GM18526 (cell line): ENCODE measurements around the gene ERCC6L.

Experiments used
- POLR2A ChIP-seq: IDR thresholded peaks from 3 replicates; pipeline ENCODE4 v1.6.1; 2011; ENCODE audit not compliant: insufficient read length; ENCODE audit errors: extremely low read depth

Gene ERCC6L

GRCh38 chrX:72238721-72239475 lies at the start of gene ERCC6L:
TSS of gene ERCC6L (minus strand) at chrX:72239027. CDS start at chrX:72238911, 116 bp downstream.
- TF ChIP-seq POLR2A: peak; percentile 73

- TF ChIP-seq POLR2A: no peak
These were observed 43.5 kb upstream of the ERCC6L start for GRCh38 chrX:72282302-72282701.

GRCh38 chrX:72280321-72280845 lies 41.6 kb upstream of the ERCC6L start:
- TF ChIP-seq POLR2A: no peak

GRCh38 chrX:72276478-72276953 lies 37.7 kb upstream of the ERCC6L start:
- TF ChIP-seq POLR2A: no peak

- no peak for TF ChIP-seq POLR2A
These were observed 35.7 kb upstream of the ERCC6L start for GRCh38 chrX:72274526-72274925.

GRCh38 chrX:72273718-72274117 lies 34.9 kb upstream of the ERCC6L start:
- no peak for TF ChIP-seq POLR2A

GRCh38 chrX:72272868-72273267 lies 34.0 kb upstream of the ERCC6L start:
- TF ChIP-seq POLR2A: no peak

GRCh38 chrX:72271812-72272211 lies 33.0 kb upstream of the ERCC6L start:
- TF ChIP-seq POLR2A: no peak

- no peak for TF ChIP-seq POLR2A
These were observed 32.4 kb upstream of the ERCC6L start for GRCh38 chrX:72271091-72271788.

GRCh38 chrX:72270316-72270866 lies 31.6 kb upstream of the ERCC6L start:
- TF ChIP-seq POLR2A: no peak

GRCh38 chrX:72269671-72270251 lies 30.9 kb upstream of the ERCC6L start:
- TF ChIP-seq POLR2A: no peak

GRCh38 chrX:72268597-72269365 lies 30.0 kb upstream of the ERCC6L start:
- no peak for TF ChIP-seq POLR2A

- TF ChIP-seq POLR2A: no peak
These were observed 26.4 kb upstream of the ERCC6L start for GRCh38 chrX:72265263-72265662.

GRCh38 chrX:72262077-72262476 lies 23.2 kb upstream of the ERCC6L start:
- no peak for TF ChIP-seq POLR2A

- no peak for TF ChIP-seq POLR2A
These were observed 21.6 kb upstream of the ERCC6L start for GRCh38 chrX:72260448-72260847.
